HTERT RPE-1 (cell line): ENCODE data around the gene PHLPP1.
"Not testable (repeated sequence)": the region's sequence is repeated elsewhere in the genome, so short reads cannot be mapped to it uniquely, and the experiment has no call there.

Experiments
- in situ Hi-C: fragments of 300-500 bp; cut with MboI; formaldehyde crosslinking; loops from 4 replicates; pipeline ENCODE4 v1.14.3; 2020; ENCODE audit warnings: low sequenced_read_pairs

PHLPP1 gene

GRCh38 chr18:62715436-62715758 is at the start of gene PHLPP1:
Gene PHLPP1, plus strand, starts transcription at chr18:62715541. Its CDS starts 143 bp downstream, at chr18:62715684.
- in situ Hi-C loops: no loop called here

GRCh38 chr18:62669225-62669624 is 46.1 kb upstream of the PHLPP1 start:
- in situ Hi-C loops: no loop called here

GRCh38 chr18:62670573-62670972 is 44.8 kb upstream of the PHLPP1 start:
- in situ Hi-C loops: no loop called here

GRCh38 chr18:62672600-62672999 is 42.7 kb upstream of the PHLPP1 start:
- in situ Hi-C loops: no loop called here

GRCh38 chr18:62678847-62679485 is 36.4 kb upstream of the PHLPP1 start:
- in situ Hi-C loops: no loop called here

GRCh38 chr18:62682371-62682770 is 33.0 kb upstream of the PHLPP1 start:
- in situ Hi-C loops: no loop called here

- in situ Hi-C loops: no loop called here
These were observed 31.4 kb upstream of the PHLPP1 start for GRCh38 chr18:62683935-62684334.

GRCh38 chr18:62688743-62689317 is 26.5 kb upstream of the PHLPP1 start:
- in situ Hi-C loops: no loop called here

- in situ Hi-C loops: no loop called here
These were observed 25.0 kb upstream of the PHLPP1 start for GRCh38 chr18:62690236-62690815.

- in situ Hi-C loops: no loop called here
These were observed 21.7 kb upstream of the PHLPP1 start for GRCh38 chr18:62693659-62694058.

- in situ Hi-C loops: no loop called here
These were observed 17.7 kb upstream of the PHLPP1 start for GRCh38 chr18:62697636-62698035.

GRCh38 chr18:62702259-62702658 is 13.1 kb upstream of the PHLPP1 start:
- in situ Hi-C loops: no loop called here

GRCh38 chr18:62706879-62707278 is 8.5 kb upstream of the PHLPP1 start:
- in situ Hi-C loops: not testable (repeated sequence)

- in situ Hi-C loops: not testable (repeated sequence)
These were observed 5.4 kb upstream of the PHLPP1 start for GRCh38 chr18:62709908-62710307.

GRCh38 chr18:62710417-62710816 is 4.9 kb upstream of the PHLPP1 start:
- in situ Hi-C loops: no loop called here

- in situ Hi-C loops: no loop called here
These were observed 3.6 kb upstream of the PHLPP1 start for GRCh38 chr18:62711781-62712180.

GRCh38 chr18:62713651-62714247 is 1.6 kb upstream of the PHLPP1 start:
- in situ Hi-C loops: no loop called here

- in situ Hi-C loops: no loop called here
These were observed 488 bp upstream of the PHLPP1 start for GRCh38 chr18:62714671-62715435.

- in situ Hi-C loops: no loop called here
These were observed 646 bp downstream of the PHLPP1 start for GRCh38 chr18:62715759-62716615.

GRCh38 chr18:62716619-62717168 is 1.4 kb downstream of the PHLPP1 start:
- in situ Hi-C loops: no loop called here
